Keratinocyte (primary cell): ENCODE results near the gene UBE2O. TPM values are rescaled to one million over a fixed set of nuclear protein-coding genes. Genes with fewer than 3 reads are reported as not detected.

Experiments used
- DNase-seq: peaks from one replicate; pipeline ENCODE4 v3.0.0-alpha.2; 2011; ENCODE audit warnings: low read depth, missing footprints, low spot score
- FAIRE-seq: peaks from 2 replicates; lab custom pipeline; 2011; peaks lifted over from hg19 to GRCh38; lab: Jason Lieb, UNC
- H2AFZ ChIP-seq: 2 replicates; pipeline ENCODE4 v1.6.0; 2012; ENCODE audit warnings: low read length, control low read depth, inconsistent platforms; ENCODE audit not compliant: control insufficient read depth
- H3K27ac ChIP-seq: 2 replicates; pipeline ENCODE4 v1.5.1; 2011; ENCODE audit warnings: low read length; ENCODE audit not compliant: control insufficient read depth, insufficient read depth
- H3K27me3 ChIP-seq: 3 replicates; pipeline ENCODE4 v1.6.0; 2011; ENCODE audit warnings: low read length; ENCODE audit not compliant: control insufficient read depth, insufficient read depth; ENCODE audit errors: extremely low read depth
- H3K36me3 ChIP-seq, 2 experiments: 2 replicates in 1 of 2; 3 replicates in 1 of 2; pipeline ENCODE4 v1.5.1; 2011; ENCODE audit warnings: low read length in 2 of 2, mild to moderate bottlenecking in 1 of 2; ENCODE audit not compliant: control insufficient read depth in 2 of 2, insufficient read depth in 2 of 2; ENCODE audit errors: extremely low read depth in 1 of 2
- H3K4me1 ChIP-seq: 3 replicates; pipeline ENCODE4 v1.5.1; 2011; ENCODE audit warnings: low read length; ENCODE audit not compliant: control insufficient read depth, insufficient read depth; ENCODE audit errors: extremely low read depth
- H3K4me2 ChIP-seq: 3 replicates; pipeline ENCODE4 v1.6.0; 2011; ENCODE audit warnings: low read depth, low read length; ENCODE audit not compliant: control insufficient read depth, insufficient read depth; ENCODE audit errors: extremely low read depth
- H3K4me3 ChIP-seq, 3 experiments: fragments of 200-600 bp in 1 of 3; sonication (generic) in 1 of 3; 2 replicates in 2 of 3; 3 replicates in 1 of 3; pipeline ENCODE4 v1.5.1; 2011 to 2016; ENCODE audit warnings: low read length in 3 of 3, mild to moderate bottlenecking in 3 of 3, control low read depth in 2 of 3, inconsistent platforms in 1 of 3, low read depth in 1 of 3, mixed read lengths in 1 of 3, mixed run types in 1 of 3, moderate library complexity in 1 of 3; ENCODE audit not compliant: control insufficient read depth in 2 of 3, insufficient read depth in 2 of 3; ENCODE audit errors: extremely low read depth in 1 of 3
- H3K79me2 ChIP-seq: 2 replicates; pipeline ENCODE4 v1.6.0; 2012; ENCODE audit warnings: low read length; ENCODE audit not compliant: control insufficient read depth, insufficient read depth
- H3K9ac ChIP-seq: 3 replicates; pipeline ENCODE4 v1.6.0; 2011; ENCODE audit warnings: low read length; ENCODE audit not compliant: control insufficient read depth, insufficient read depth; ENCODE audit errors: extremely low read depth
- H3K9me1 ChIP-seq: 3 replicates; pipeline ENCODE4 v1.6.0; 2011; ENCODE audit warnings: low read length; ENCODE audit not compliant: control insufficient read depth, insufficient read depth; ENCODE audit errors: extremely low read depth
- H3K9me3 ChIP-seq: 2 replicates; pipeline ENCODE4 v1.5.1; 2012; ENCODE audit warnings: low read depth, low read length; ENCODE audit not compliant: control insufficient read depth
- H4K20me1 ChIP-seq: 3 replicates; pipeline ENCODE4 v1.6.0; 2011; ENCODE audit warnings: low read length; ENCODE audit not compliant: control insufficient read depth, insufficient read depth; ENCODE audit errors: extremely low read depth
- CTCF ChIP-seq, 3 experiments: IDR thresholded peaks in 1 of 3; conservative IDR thresholded peaks in 1 of 3; optimal IDR thresholded peaks in 1 of 3; 2 replicates in 2 of 3; 3 replicates in 1 of 3; pipeline versions ENCODE3 to v1.5.1; 2011; ENCODE audit warnings: low read length in 3 of 3, mild to moderate bottlenecking in 3 of 3, moderate library complexity in 2 of 3, control low read depth in 1 of 3, inconsistent platforms in 1 of 3; ENCODE audit not compliant: insufficient read depth in 2 of 3; ENCODE audit errors: extremely low read depth in 1 of 3
- EZH2 ChIP-seq: IDR thresholded peaks from one replicate; pipeline ENCODE4 v1.6.1; 2012; ENCODE audit warnings: inconsistent platforms, mild to moderate bottlenecking, low read length, moderate library complexity
- dilution Hi-C: fragments of 300-500 bp; cut with MboI; formaldehyde crosslinking; loops from one replicate; pipeline ENCODE4 v1.7.0; 2020; ENCODE audit warnings: low sequenced_read_pairs; ENCODE audit not compliant: extremely low pct_ligation_motif_present
- polyA plus RNA-seq, 5 experiments: library from polyadenylated mRNA; depleted of rRNA in 3 of 5; stranded (reverse) in 3 of 5; stranded (forward) in 1 of 5; unstranded in 1 of 5; fragments of >200 nt; gene quantifications; 1 replicate in 1 of 5; 2 replicates in 3 of 5; 3 replicates in 1 of 5; pipeline versions ENCODE4 v1.2.1 to v1.2.3, GENCODE V29; 2011 to 2012; ENCODE audit warnings: missing spikeins in 2 of 5, low read depth in 1 of 5, low replicate concordance in 1 of 5

The UBE2O gene
- polyA plus RNA-seq, 1 donor (not counting 4 experiments of a cell fraction or from before 2014, with no cell fraction given), result 10.9 TPM

GRCh38 chr17:76449126-76449525 lies 3.8 kb downstream of the UBE2O start:
- dilution Hi-C loops, result no loop called here
- Histone ChIP-seq H3K9me1 (peaks cover 14% of the 10 kb centered on the region), H3K9me3 (no peaks in the 10 kb centered on the region), H3K4me1 (peaks cover 53% of the 10 kb centered on the region), H3K36me3 (no peaks in the 10 kb centered on the region), H3K79me2 (peaks cover 72% of the 10 kb centered on the region), H3K27ac (no peak overlapping the region), H3K4me3 (no peak overlapping the region), H4K20me1 (peaks cover 39% of the 10 kb centered on the region), H3K9ac (no peak overlapping the region), H2AFZ (no peak overlapping the region), H3K4me2 (no peak overlapping the region), H3K27me3 (no peaks in the 10 kb centered on the region)
- FAIRE-seq (no peak), DNase-seq (no peak)
- TF ChIP-seq CTCF (optimal IDR thresholded peaks at IDR 0.05 in 1 of 3, IDR thresholded peaks at IDR 0.05 in 1 of 3, conservative IDR thresholded peaks at IDR 0.05 in 1 of 3; ENCODE audit: extremely low read depth in 1 of 3, insufficient read depth in 2 of 3, low read length in 3 of 3), result no peak
- TF ChIP-seq EZH2, result no peak

GRCh38 chr17:76447931-76448652 lies 4.9 kb downstream of the UBE2O start:
- Histone ChIP-seq H3K9ac (no peak overlapping the region), H3K27ac (peak overlapping the region; percentile 12), H3K36me3 (no peaks in the 10 kb centered on the region), H3K4me1 (peaks cover 53% of the 10 kb centered on the region), H3K4me2 (peak overlapping the region; percentile 85), H4K20me1 (peaks cover 39% of the 10 kb centered on the region), H3K27me3 (no peaks in the 10 kb centered on the region), H3K9me3 (no peaks in the 10 kb centered on the region), H2AFZ (no peak overlapping the region), H3K4me3 (no peak overlapping the region), H3K79me2 (peaks cover 79% of the 10 kb centered on the region), H3K9me1 (peaks cover 14% of the 10 kb centered on the region)
- TF ChIP-seq CTCF (optimal IDR thresholded peaks at IDR 0.05 in 1 of 3, IDR thresholded peaks at IDR 0.05 in 1 of 3, conservative IDR thresholded peaks at IDR 0.05 in 1 of 3; ENCODE audit: extremely low read depth in 1 of 3, insufficient read depth in 2 of 3, low read length in 3 of 3) (no peak), EZH2 (no peak)
- DNase-seq (no peak), FAIRE-seq (peak; percentile 5)
- dilution Hi-C loops, result no loop called here
